Activated B cell treated with CpG ODN at 0.5 μM for 24 hours (primary cell): ENCODE data around the gene DPF1. TPM values are rescaled to one million over a fixed set of nuclear protein-coding genes. Genes with fewer than 3 reads are reported as not detected.

Experiments used
- ATAC-seq: fragments of 200-7000 bp; cut with Tn5 transposase; one replicate; pipeline ENCODE4 v1.10.0; 2021; ENCODE audit warnings: low read depth, mild to moderate bottlenecking, moderate library complexity
- CTCF ChIA-PET: fragments of 350-600 bp; sonication (Branson Sonifier 250); formaldehyde crosslinking; loops from one replicate; lab custom pipeline; 2021; ENCODE audit warnings: antibody characterized with exemption; lab: Charles Lee
- POLR2A ChIA-PET: fragments of 350-600 bp; sonication (Branson Sonifier 250); formaldehyde crosslinking; loops from one replicate; lab custom pipeline; 2021; ENCODE audit warnings: antibody characterized with exemption; lab: Charles Lee
- DNase-seq: peaks from one replicate; pipeline ENCODE4 v3.0.0; 2022
- H3K27ac Mint-ChIP-seq: one replicate; pipeline ENCODE4 v1.8.0; 2020; ENCODE audit warnings: mixed read lengths
- H3K27me3 Mint-ChIP-seq: one replicate; pipeline ENCODE4 v1.8.0; 2021; ENCODE audit warnings: mixed read lengths
- H3K36me3 Mint-ChIP-seq: one replicate; pipeline ENCODE4 v1.8.0; 2021; ENCODE audit warnings: low read depth, mixed read lengths
- H3K4me1 Mint-ChIP-seq: one replicate; pipeline ENCODE4 v1.8.0; 2021; ENCODE audit warnings: mixed read lengths
- H3K4me3 Mint-ChIP-seq: one replicate; pipeline ENCODE4 v1.8.0; 2020; ENCODE audit warnings: mild to moderate bottlenecking, mixed read lengths
- H3K9me3 Mint-ChIP-seq: one replicate; pipeline ENCODE4 v1.8.0; 2020; ENCODE audit warnings: mixed read lengths
- CTCF ChIP-seq: fragments of 200-600 bp; IDR thresholded peaks from one replicate; pipeline ENCODE4 v1.8.0; 2022; ENCODE audit warnings: antibody characterized with exemption, mild to moderate bottlenecking
- intact Hi-C: fragments of 100-400 bp; cut with micrococcal nuclease; formaldehyde crosslinking; loops from one replicate; pipeline ENCODE4 v1.15.1; 2024
- total RNA-seq: library from RNA; stranded (reverse); gene quantifications from 2 replicates; pipeline ENCODE4 v1.2.3, GENCODE V29; 2022

The DPF1 gene
- total RNA-seq, 1 donor from 2014 or later, result not detected

DNA sequence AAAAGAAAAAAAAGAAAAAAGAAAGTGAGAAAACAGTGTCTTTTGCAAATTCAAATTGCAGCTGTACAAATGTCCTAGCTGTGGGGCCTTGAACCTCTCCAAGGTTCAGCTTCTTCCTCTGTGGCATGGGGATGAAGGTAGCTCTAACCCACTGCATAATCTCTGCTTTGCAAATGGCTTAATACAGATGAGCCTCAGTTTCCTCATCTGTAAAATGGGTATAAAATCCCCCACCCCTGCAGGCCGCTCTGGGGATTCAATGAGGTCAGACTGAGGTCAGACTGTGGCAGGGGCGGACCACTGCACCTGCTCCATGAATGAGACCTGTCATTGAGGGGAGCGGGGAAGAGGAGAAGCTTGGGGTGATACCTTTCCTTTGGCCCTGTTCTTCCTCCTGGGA is 5.8 kb downstream of the DPF1 start:
- CTCF ChIA-PET, result no interaction called here
- Mint-ChIP-seq H3K9me3 (no peaks in the 10 kb centered on the region), H3K27ac (no peak overlapping the region), H3K36me3 (no peaks in the 10 kb centered on the region), H3K27me3 (peaks cover 24% of the 10 kb centered on the region), H3K4me1 (peaks cover 17% of the 10 kb centered on the region), H3K4me3 (no peak overlapping the region)
- intact Hi-C loops, result no loop called here
- TF ChIP-seq CTCF, result no peak
- POLR2A ChIA-PET, result no interaction called here
- no peak for ATAC-seq
- no peak for DNase-seq

GRCh38 chr19:38216785-38217641 is 7.0 kb downstream of the DPF1 start:
- intact Hi-C loops, result no loop called here
- H3K27me3 Mint-ChIP-seq, result peaks cover 19% of the 10 kb centered on the region
- CTCF ChIA-PET, result no interaction called here

DNA sequence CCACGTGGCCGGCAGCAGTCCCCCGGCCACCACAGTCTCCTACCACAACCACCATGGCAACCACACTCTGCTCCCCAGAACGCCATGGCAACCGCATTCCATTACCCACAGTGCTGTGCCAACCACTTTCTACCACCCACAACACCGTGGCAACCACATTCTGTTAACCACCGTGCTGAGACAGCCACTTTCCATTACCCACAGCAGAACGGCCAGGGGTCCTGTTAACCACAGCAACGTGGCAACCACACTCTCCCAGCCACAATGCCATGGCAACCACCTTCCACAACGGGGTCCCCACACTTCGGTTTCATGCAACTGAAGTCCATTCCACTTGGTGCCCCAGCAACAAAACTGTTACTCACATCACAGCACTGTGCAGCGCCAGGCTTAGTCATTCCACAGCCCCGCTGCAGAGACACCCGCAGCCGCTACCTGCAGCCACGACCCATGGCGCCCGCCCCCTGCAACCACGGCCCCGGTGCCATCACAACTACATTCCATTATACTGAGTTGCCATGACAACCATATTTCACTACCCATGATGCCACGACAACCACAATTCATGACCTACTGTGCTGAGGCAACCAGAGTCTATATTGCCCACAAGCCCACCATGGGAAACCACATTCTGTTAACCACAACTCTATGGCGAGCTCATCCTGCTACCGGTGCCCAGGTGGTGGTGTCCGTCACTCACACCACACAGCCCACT is 10.0 kb downstream of the DPF1 start:
- ATAC-seq (peak; percentile 60), DNase-seq (peak; percentile 27)
- Mint-ChIP-seq H3K27ac (no peak overlapping the region), H3K4me3 (no peak overlapping the region), H3K4me1 (peaks cover 32% of the 10 kb centered on the region), H3K36me3 (no peaks in the 10 kb centered on the region), H3K9me3 (no peaks in the 10 kb centered on the region), H3K27me3 (peaks cover 25% of the 10 kb centered on the region)
- intact Hi-C loops, result no loop called here
- POLR2A ChIA-PET, result interaction anchor here (0.6 kb wide), 1 partner anchor 198 kb away, joined by 3 read pairs; no protein-coding TSS in a partner anchor
- CTCF ChIA-PET, result no interaction called here
- TF ChIP-seq CTCF, result no peak

More at GRCh38 chr19:38216785-38217641, 7.0 kb downstream of the DPF1 start:
- POLR2A ChIA-PET, result interaction anchor here (0.6 kb wide), 1 partner anchor 311 kb away, joined by 3 read pairs; no protein-coding TSS in a partner anchor
- no peak for TF ChIP-seq CTCF
- no peak overlapping the region for H3K4me3 Mint-ChIP-seq
- H3K9me3 Mint-ChIP-seq, result no peaks in the 10 kb centered on the region
- H3K4me1 Mint-ChIP-seq, result peaks cover 14% of the 10 kb centered on the region
- ATAC-seq (no peak), DNase-seq (no peak)
- H3K36me3 Mint-ChIP-seq, result no peaks in the 10 kb centered on the region
- no peak overlapping the region for H3K27ac Mint-ChIP-seq

DNA sequence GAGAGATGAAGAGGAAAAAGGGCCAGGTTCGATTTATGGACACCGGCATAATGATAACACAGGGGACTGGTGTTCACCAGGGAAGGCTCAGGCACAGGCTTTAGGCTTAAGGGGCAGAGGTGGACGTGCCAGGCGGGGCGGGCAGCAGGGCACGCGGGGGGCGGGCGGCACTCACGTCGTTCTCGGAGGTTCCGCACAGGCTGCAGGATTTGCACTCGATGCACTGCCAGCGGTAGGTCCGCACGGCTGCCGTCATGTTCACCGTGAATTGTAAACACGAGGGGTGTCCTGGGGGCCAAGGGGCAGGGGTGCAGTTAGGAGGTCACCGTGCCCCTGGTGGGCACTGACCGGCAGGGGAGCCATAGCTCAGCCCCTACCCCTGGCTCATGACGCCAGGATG is 10.6 kb downstream of the DPF1 start:
- ChIA-PET CTCF (interaction anchor here (1.2 kb wide), 1 partner anchor 311 kb away, joined by 3 read pairs; no protein-coding TSS in a partner anchor), POLR2A (interaction anchor here (0.6 kb wide), 1 partner anchor 23 kb away, joined by 4 read pairs; no protein-coding TSS in a partner anchor)
- H3K27ac Mint-ChIP-seq, result no peak overlapping the region
- H3K4me1 Mint-ChIP-seq, result peaks cover 32% of the 10 kb centered on the region
- H3K4me3 Mint-ChIP-seq, result no peak overlapping the region
- H3K9me3 Mint-ChIP-seq, result no peaks in the 10 kb centered on the region
- intact Hi-C loops, result no loop called here
- H3K27me3 Mint-ChIP-seq, result peaks cover 27% of the 10 kb centered on the region
- DNase-seq, result no peak
- ATAC-seq, result no peak
- no peak for TF ChIP-seq CTCF
- H3K36me3 Mint-ChIP-seq, result peaks cover 5% of the 10 kb centered on the region

- intact Hi-C loops, result no loop called here
- no peak for DNase-seq
- ATAC-seq, result no peak
- TF ChIP-seq CTCF, result no peak
- Mint-ChIP-seq H3K4me3 (no peak overlapping the region), H3K27me3 (peaks cover 29% of the 10 kb centered on the region), H3K9me3 (no peaks in the 10 kb centered on the region), H3K36me3 (peaks cover 16% of the 10 kb centered on the region), H3K4me1 (peaks cover 32% of the 10 kb centered on the region), H3K27ac (no peak overlapping the region)
- ChIA-PET CTCF (no interaction called here), POLR2A (no interaction called here)
These were observed 12.3 kb downstream of the DPF1 start for GRCh38 chr19:38211766-38212165.
